HEK293 (cell line): ENCODE data around the gene SELPLG.

Source experiments
- CTCF ChIA-PET: fragments of 350-600 bp; formaldehyde crosslinking; extraction: SDS; loops from one replicate; lab custom pipeline; 2021; ENCODE audit warnings: antibody characterized with exemption; lab: Yijun Ruan, JAX
- POLR2A ChIA-PET: fragments of 300-600 bp; formaldehyde crosslinking; extraction: SDS; loops from one replicate; lab custom pipeline; 2020; ENCODE audit warnings: antibody characterized with exemption, inconsistent platforms; lab: Yijun Ruan, JAX
- H3K27ac ChIP-seq: fragments of 200-500 bp; sonication (Bioruptor generic); 2 replicates; pipeline ENCODE4 v1.5.1; 2014; ENCODE audit warnings: low read depth, low read length, control low read depth, inconsistent platforms; ENCODE audit errors: extremely low read depth
- H3K36me3 ChIP-seq, 2 experiments: fragments of 200-500 bp in 1 of 2; sonication (Bioruptor generic) in 1 of 2; 1 replicate in 1 of 2; 2 replicates in 1 of 2; pipeline ENCODE4 v1.5.1; 2014 to 2017; ENCODE audit warnings: inconsistent platforms in 2 of 2, low read length in 2 of 2; ENCODE audit not compliant: control insufficient read depth in 2 of 2, insufficient read depth in 1 of 2
- H3K4me1 ChIP-seq: fragments of 200-500 bp; sonication (Bioruptor generic); 2 replicates; pipeline ENCODE4 v1.5.1; 2014; ENCODE audit warnings: mild to moderate bottlenecking, low read length, inconsistent platforms; ENCODE audit not compliant: control insufficient read depth, insufficient read depth
- H3K4me3 ChIP-seq: 2 replicates; pipeline ENCODE4 v1.5.1; 2011; ENCODE audit warnings: low read depth, mild to moderate bottlenecking, control low read depth, low read length, moderate library complexity
- H3K9me3 ChIP-seq: fragments of 200-500 bp; sonication (Bioruptor generic); 2 replicates; pipeline ENCODE4 v1.5.1; 2014; ENCODE audit warnings: low read depth, low read length, inconsistent platforms; ENCODE audit not compliant: control insufficient read depth, insufficient read depth
- MYNN ChIP-seq: fragments of 450-650 bp; formaldehyde crosslinking; IDR thresholded peaks from 2 replicates; pipeline ENCODE4 v1.5.1; 2016; ENCODE audit warnings: missing biosample characterization, missing genetic modification characterization, borderline replicate concordance
- ZBTB7A ChIP-seq: fragments of 450-650 bp; formaldehyde crosslinking; IDR thresholded peaks from 2 replicates; pipeline ENCODE4 v1.5.1; 2016; ENCODE audit warnings: low read depth, missing biosample characterization, missing genetic modification characterization
- ZNF114 ChIP-seq: fragments of 450-650 bp; formaldehyde crosslinking; IDR thresholded peaks from 2 replicates; pipeline ENCODE4 v1.5.0; 2017; ENCODE audit warnings: missing biosample characterization, missing genetic modification characterization
- ZNF37A ChIP-seq: fragments of 450-650 bp; IDR thresholded peaks from 2 replicates; pipeline ENCODE4 v1.5.1; 2018; ENCODE audit warnings: missing biosample characterization, missing genetic modification characterization
- ZNF623 ChIP-seq: fragments of 450-650 bp; formaldehyde crosslinking; IDR thresholded peaks from 2 replicates; pipeline ENCODE4 v1.5.1; 2016; ENCODE audit warnings: missing biosample characterization, missing genetic modification characterization
- ZNF624 ChIP-seq: fragments of 450-650 bp; formaldehyde crosslinking; IDR thresholded peaks from 2 replicates; pipeline ENCODE4 v1.5.1; 2017; ENCODE audit warnings: missing biosample characterization, missing genetic modification characterization
- ZNF664 ChIP-seq: fragments of 450-650 bp; formaldehyde crosslinking; IDR thresholded peaks from 2 replicates; pipeline ENCODE4 v1.5.1; 2016; ENCODE audit warnings: missing biosample characterization, missing genetic modification characterization
- ZNF843 ChIP-seq: fragments of 450-650 bp; formaldehyde crosslinking; IDR thresholded peaks from 2 replicates; pipeline ENCODE4 v1.5.1; 2016; ENCODE audit warnings: missing biosample characterization, missing genetic modification characterization
- TF ChIP-seq, protein P1 (sequence below): fragments of 450-650 bp; formaldehyde crosslinking; IDR thresholded peaks from 2 replicates; pipeline ENCODE4 v1.5.1; 2016; ENCODE audit warnings: missing biosample characterization, missing genetic modification characterization
- TF ChIP-seq, protein P2 (sequence below): fragments of 450-650 bp; formaldehyde crosslinking; IDR thresholded peaks from 2 replicates; pipeline ENCODE4 v1.5.1; 2016; ENCODE audit warnings: missing biosample characterization, missing genetic modification characterization
- TF ChIP-seq, protein P3 (sequence below): fragments of 450-650 bp; formaldehyde crosslinking; IDR thresholded peaks from 2 replicates; pipeline ENCODE4 v1.5.1; 2016; ENCODE audit warnings: missing biosample characterization, missing genetic modification characterization, low read depth
- TF ChIP-seq, protein P4 (sequence below): fragments of 450-650 bp; formaldehyde crosslinking; IDR thresholded peaks from 2 replicates; pipeline ENCODE4 v1.5.1; 2016; ENCODE audit warnings: missing biosample characterization, missing genetic modification characterization, borderline replicate concordance

The SELPLG gene

DNA sequence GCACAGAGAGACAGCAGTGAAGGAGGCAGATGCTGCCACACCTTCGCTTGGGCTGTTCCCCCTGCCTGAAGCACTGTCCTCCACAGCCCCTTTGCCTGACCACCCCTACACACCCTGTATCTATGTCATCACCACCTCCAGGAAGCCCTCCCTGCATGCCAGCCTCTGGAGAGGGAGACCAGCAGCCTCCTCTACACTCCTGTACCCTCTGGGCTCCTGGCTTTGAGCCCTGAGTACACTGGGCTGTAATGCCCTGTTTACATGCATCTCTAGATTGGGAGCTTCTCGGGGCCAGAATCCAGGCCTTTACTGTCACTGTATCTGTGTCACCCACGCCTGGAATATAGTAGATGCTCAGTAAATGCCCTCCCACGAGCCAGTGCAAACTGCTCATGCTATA, 30.0 kb downstream of the SELPLG start:
- ChIA-PET POLR2A (no interaction called here), CTCF (interaction anchor here (1.8 kb wide), 1 partner anchor 14 kb away, joined by 11 read pairs; no protein-coding TSS in a partner anchor)
- H3K4me3 ChIP-seq: no peak overlapping the region
- no peaks in the 10 kb centered on the region for H3K9me3 ChIP-seq
- TF ChIP-seq ZNF664: 0 out of 2 replicates have a peak, but pooled peaks have one; percentile 72
- no peak for TF ChIP-seq ZBTB7A (tag by site-specific recombination)
- no peak overlapping the region for H3K27ac ChIP-seq
- H3K36me3 ChIP-seq: no peaks in the 10 kb centered on the region
- no peaks in the 10 kb centered on the region for H3K4me1 ChIP-seq

DNA sequence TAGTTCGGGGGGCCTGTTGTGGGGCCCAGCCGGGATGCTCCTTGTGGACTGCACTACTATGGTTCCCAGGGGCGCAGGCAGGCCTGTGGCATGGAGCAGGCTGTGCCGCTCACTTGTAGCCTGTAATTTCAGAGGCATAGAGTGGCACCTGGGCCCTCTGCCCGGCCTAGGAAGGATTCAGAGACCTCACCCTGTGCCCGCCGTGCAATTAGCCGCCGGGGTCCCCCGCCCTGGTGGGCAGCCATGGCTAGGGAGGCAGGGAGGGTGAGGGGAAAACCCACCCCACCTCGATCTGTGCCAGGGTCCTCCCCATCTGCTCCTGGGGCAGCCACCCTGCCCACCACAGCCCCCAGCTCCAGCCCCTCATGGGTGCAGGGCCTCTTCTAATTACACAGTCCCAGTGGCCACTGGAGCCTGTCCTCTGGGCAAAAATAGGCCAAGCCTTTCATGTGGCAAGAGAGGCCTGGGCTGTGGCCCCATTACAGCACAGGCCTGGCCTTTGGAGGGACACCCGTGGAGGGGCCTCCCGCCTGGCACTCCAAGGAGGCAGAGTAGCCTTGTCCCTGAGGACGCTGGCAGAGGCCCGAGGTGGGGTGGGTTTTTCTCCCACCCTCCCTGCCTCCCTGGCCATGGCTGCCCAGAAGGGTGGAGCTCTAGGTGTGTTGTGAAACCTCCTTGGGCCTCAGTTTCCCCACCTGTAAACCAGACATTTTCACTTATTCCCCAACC, 30.6 kb downstream of the SELPLG start:
- TF ChIP-seq ZNF114 (no peak), ZNF624 (tag by site-specific recombination) (no peak), ZNF37A (no peak), MYNN (no peak)
- TF ChIP-seq, protein P1, sequence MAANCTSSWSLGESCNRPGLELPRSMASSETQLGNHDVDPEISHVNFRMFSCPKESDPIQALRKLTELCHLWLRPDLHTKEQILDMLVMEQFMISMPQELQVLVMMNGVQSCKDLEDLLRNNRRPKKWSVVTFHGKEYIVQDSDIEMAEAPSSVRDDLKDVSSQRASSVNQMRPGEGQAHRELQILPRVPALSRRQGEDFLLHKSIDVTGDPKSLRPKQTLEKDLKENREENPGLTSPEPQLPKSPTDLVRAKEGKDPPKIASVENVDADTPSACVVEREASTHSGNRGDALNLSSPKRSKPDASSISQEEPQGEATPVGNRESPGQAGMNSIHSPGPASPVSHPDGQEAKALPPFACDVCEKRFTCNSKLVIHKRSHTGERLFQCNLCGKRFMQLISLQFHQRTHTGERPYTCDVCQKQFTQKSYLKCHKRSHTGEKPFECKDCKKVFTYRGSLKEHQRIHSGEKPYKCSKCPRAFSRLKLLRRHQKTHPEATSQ: no peak
- TF ChIP-seq, protein P2, sequence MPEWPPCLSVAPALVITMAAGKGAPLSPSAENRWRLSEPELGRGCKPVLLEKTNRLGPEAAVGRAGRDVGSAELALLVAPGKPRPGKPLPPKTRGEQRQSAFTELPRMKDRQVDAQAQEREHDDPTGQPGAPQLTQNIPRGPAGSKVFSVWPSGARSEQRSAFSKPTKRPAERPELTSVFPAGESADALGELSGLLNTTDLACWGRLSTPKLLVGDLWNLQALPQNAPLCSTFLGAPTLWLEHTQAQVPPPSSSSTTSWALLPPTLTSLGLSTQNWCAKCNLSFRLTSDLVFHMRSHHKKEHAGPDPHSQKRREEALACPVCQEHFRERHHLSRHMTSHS (tag by site-specific recombination): no peak
- ChIA-PET CTCF (interaction anchor here (1.8 kb wide), 1 partner anchor 15 kb away, joined by 11 read pairs; no protein-coding TSS in a partner anchor), POLR2A (no interaction called here)
- Histone ChIP-seq H3K27ac (no peak overlapping the region), H3K4me1 (no peaks in the 10 kb centered on the region), H3K4me3 (no peak overlapping the region), H3K36me3 (no peaks in the 10 kb centered on the region), H3K9me3 (no peaks in the 10 kb centered on the region)

DNA sequence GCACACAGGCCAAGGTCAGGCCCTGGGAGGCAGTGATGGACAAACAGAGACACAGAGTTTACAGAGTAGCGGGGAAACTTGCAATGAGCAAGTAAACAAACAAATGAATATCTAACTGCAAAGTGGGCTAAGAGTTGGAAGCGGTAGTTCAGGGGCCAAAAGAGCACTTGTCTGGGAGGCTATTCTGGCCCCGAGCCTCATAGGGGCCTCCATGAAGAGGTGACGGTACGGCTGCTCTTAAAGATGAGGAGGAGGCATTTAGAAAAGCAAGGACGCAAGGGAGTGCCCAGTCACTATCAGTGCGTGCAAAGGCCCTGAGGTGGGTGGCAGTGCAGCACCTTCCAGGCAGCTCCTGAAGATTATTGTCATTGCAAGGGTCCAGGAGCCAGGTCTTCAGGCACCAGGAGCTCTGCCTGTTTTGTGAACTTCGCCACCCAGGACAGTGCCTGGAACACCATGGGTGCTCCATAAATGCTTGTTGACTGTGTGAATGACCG, 31.4 kb downstream of the SELPLG start:
- CTCF ChIA-PET: interaction anchor here (0.7 kb wide), 1 partner anchor 23 kb away, joined by 4 read pairs; no protein-coding TSS in a partner anchor
- H3K27ac ChIP-seq: no peak overlapping the region
- H3K9me3 ChIP-seq: no peaks in the 10 kb centered on the region
- POLR2A ChIA-PET: no interaction called here
- H3K36me3 ChIP-seq: no peaks in the 10 kb centered on the region
- no peak overlapping the region for H3K4me3 ChIP-seq
- TF ChIP-seq ZNF623 (tag by site-specific recombination) (peak; percentile 93), ZNF843 (tag by site-specific recombination) (no peak), MYNN (no peak)
- TF ChIP-seq, protein P3, sequence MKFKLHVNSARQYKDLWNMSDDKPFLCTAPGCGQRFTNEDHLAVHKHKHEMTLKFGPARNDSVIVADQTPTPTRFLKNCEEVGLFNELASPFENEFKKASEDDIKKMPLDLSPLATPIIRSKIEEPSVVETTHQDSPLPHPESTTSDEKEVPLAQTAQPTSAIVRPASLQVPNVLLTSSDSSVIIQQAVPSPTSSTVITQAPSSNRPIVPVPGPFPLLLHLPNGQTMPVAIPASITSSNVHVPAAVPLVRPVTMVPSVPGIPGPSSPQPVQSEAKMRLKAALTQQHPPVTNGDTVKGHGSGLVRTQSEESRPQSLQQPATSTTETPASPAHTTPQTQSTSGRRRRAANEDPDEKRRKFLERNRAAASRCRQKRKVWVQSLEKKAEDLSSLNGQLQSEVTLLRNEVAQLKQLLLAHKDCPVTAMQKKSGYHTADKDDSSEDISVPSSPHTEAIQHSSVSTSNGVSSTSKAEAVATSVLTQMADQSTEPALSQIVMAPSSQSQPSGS (tag by site-specific recombination): no peak
- TF ChIP-seq, protein P4, sequence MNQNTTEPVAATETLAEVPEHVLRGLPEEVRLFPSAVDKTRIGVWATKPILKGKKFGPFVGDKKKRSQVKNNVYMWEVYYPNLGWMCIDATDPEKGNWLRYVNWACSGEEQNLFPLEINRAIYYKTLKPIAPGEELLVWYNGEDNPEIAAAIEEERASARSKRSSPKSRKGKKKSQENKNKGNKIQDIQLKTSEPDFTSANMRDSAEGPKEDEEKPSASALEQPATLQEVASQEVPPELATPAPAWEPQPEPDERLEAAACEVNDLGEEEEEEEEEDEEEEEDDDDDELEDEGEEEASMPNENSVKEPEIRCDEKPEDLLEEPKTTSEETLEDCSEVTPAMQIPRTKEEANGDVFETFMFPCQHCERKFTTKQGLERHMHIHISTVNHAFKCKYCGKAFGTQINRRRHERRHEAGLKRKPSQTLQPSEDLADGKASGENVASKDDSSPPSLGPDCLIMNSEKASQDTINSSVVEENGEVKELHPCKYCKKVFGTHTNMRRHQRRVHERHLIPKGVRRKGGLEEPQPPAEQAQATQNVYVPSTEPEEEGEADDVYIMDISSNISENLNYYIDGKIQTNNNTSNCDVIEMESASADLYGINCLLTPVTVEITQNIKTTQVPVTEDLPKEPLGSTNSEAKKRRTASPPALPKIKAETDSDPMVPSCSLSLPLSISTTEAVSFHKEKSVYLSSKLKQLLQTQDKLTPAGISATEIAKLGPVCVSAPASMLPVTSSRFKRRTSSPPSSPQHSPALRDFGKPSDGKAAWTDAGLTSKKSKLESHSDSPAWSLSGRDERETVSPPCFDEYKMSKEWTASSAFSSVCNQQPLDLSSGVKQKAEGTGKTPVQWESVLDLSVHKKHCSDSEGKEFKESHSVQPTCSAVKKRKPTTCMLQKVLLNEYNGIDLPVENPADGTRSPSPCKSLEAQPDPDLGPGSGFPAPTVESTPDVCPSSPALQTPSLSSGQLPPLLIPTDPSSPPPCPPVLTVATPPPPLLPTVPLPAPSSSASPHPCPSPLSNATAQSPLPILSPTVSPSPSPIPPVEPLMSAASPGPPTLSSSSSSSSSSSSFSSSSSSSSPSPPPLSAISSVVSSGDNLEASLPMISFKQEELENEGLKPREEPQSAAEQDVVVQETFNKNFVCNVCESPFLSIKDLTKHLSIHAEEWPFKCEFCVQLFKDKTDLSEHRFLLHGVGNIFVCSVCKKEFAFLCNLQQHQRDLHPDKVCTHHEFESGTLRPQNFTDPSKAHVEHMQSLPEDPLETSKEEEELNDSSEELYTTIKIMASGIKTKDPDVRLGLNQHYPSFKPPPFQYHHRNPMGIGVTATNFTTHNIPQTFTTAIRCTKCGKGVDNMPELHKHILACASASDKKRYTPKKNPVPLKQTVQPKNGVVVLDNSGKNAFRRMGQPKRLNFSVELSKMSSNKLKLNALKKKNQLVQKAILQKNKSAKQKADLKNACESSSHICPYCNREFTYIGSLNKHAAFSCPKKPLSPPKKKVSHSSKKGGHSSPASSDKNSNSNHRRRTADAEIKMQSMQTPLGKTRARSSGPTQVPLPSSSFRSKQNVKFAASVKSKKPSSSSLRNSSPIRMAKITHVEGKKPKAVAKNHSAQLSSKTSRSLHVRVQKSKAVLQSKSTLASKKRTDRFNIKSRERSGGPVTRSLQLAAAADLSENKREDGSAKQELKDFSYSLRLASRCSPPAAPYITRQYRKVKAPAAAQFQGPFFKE (tag by site-specific recombination): no peak
- TF ChIP-seq, all 188 proteins: peak for 1
- H3K4me1 ChIP-seq: no peaks in the 10 kb centered on the region
